Fibroblast of lung (primary cell): Measurements from ENCODE around the gene TAP2.

Source experiments
- CTCF ChIP-seq, 2 donors: IDR thresholded peaks in 1 of 2; conservative IDR thresholded peaks in 1 of 2; 1 replicate in 1 of 2; 2 replicates in 1 of 2; pipeline ENCODE4 v1.5.1; 2011 to 2012; ENCODE audit warnings: low read length in 2 of 2, control low read depth in 1 of 2, inconsistent platforms in 1 of 2, low read depth in 1 of 2, mild to moderate bottlenecking in 1 of 2
- EZH2 ChIP-seq: IDR thresholded peaks from 2 replicates; pipeline ENCODE4 v1.5.1; 2012; ENCODE audit warnings: low read length, control low read depth, mild to moderate bottlenecking; ENCODE audit errors: missing control alignments

- TF ChIP-seq CTCF (conservative IDR thresholded peaks at IDR 0.05 in 1 of 2, IDR thresholded peaks at IDR 0.05 in 1 of 2; ENCODE audit: low read depth in 1 of 2, low read length in 2 of 2) = no peak
- no peak for TF ChIP-seq EZH2
Observed at GRCh38 chr6:32860674-32861073, 22.1 kb upstream of the TAP2 start.
